KMS-11 (cell line): Measurements from ENCODE around the gene ODAD3.

ENCODE experiments used
- H2AFZ ChIP-seq: fragments of 200-600 bp; sonication (generic); 2 replicates; pipeline ENCODE4 v1.6.1; 2016; ENCODE audit warnings: antibody characterized with exemption, mixed run types, low read depth
- H3K27ac ChIP-seq: fragments of 200-600 bp; sonication (generic); 2 replicates; pipeline ENCODE4 v1.6.1; 2016; ENCODE audit warnings: mild to moderate bottlenecking, mixed run types
- H3K27me3 ChIP-seq: fragments of 200-600 bp; sonication (generic); 2 replicates; pipeline ENCODE4 v1.6.1; 2017; ENCODE audit warnings: mild to moderate bottlenecking, low read depth, mixed run types, moderate library complexity; ENCODE audit not compliant: insufficient read depth
- H3K36me3 ChIP-seq: fragments of 200-600 bp; sonication (generic); 2 replicates; pipeline ENCODE4 v1.6.1; 2017; ENCODE audit warnings: mild to moderate bottlenecking, mixed run types; ENCODE audit not compliant: insufficient read depth
- H3K4me1 ChIP-seq: fragments of 200-600 bp; sonication (generic); 2 replicates; pipeline ENCODE4 v1.6.1; 2016; ENCODE audit warnings: mild to moderate bottlenecking, low read depth, mixed run types; ENCODE audit not compliant: poor library complexity, severe bottlenecking
- H3K4me2 ChIP-seq: fragments of 200-600 bp; sonication (generic); 2 replicates; pipeline ENCODE4 v1.7.0; 2016; ENCODE audit warnings: mild to moderate bottlenecking, mixed run types
- H3K4me3 ChIP-seq: fragments of 200-600 bp; sonication (generic); IDR thresholded peaks from 2 replicates; pipeline ENCODE4 v1.6.1; 2017; ENCODE audit warnings: low read depth, low read length, mixed read lengths; ENCODE audit not compliant: insufficient read depth
- H3K79me2 ChIP-seq: fragments of 200-600 bp; sonication (generic); 2 replicates; pipeline ENCODE4 v1.6.1; 2016; ENCODE audit warnings: low read depth, mixed run types; ENCODE audit not compliant: insufficient read depth
- H3K9ac ChIP-seq: fragments of 200-600 bp; sonication (generic); 2 replicates; pipeline ENCODE4 v1.6.1; 2016; ENCODE audit warnings: mild to moderate bottlenecking, mixed run types
- H4K20me1 ChIP-seq: fragments of 200-600 bp; sonication (generic); 2 replicates; pipeline ENCODE4 v1.6.1; 2016; ENCODE audit warnings: mild to moderate bottlenecking, mixed run types; ENCODE audit not compliant: insufficient read depth
- CTCF ChIP-seq: fragments of 200-600 bp; sonication (generic); conservative IDR thresholded peaks from 2 replicates; pipeline ENCODE4 v1.6.1; 2017; ENCODE audit warnings: low read depth, mild to moderate bottlenecking, antibody characterized with exemption, low read length, moderate library complexity, mixed read lengths

The ODAD3 gene

DNA sequence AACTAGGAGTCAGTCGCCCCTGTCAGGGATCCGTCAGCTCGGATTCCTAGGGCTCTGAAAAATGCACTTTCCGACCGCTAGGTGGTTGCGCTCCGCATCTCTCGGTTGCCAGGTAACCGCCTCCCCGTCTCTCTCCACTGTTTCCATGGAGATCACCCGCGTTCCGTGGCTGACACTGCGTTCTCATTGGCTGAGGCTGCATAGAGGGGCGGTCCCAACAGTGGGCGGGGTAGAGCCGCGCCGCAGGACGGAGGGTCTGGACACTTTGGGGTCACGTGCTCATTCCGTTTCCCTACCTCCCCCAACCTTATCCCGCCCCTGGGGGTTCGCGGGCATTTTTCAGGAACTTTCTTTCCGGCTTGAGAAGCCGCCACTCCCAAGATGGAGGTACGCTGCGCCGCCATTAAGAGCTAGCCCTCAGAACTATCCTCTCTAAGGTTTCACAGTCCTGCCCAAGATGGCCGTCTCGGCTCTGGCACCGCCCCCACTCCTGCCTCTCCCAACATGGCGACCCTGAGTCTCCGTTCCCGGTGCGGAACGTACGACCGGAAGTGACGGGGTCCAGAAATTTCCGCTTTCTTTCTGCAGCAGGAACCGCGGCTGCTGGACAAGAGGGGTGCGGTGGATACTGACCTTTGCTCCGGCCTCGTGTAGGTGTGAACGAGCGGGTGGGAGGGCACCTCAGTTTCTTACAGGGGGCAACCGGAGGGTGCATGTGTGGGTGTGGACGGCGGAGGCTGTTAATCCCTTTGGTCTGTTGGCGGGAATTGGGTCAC is at the start of gene ODAD3, which contains the start of gene PRKCSH:
Gene ODAD3, minus strand, starts transcription at position 65 of the 776 bp plus-strand sequence. CDS start 105 bp downstream, outside the sequence.
Gene PRKCSH, plus strand, starts transcription at position 579 of the 776 bp plus-strand sequence. CDS start 483 bp downstream, outside the sequence.
- H3K4me2 ChIP-seq: peak within 1 kb of the TSS; percentile 93
- no peaks in the 10 kb centered on the region for H4K20me1 ChIP-seq
- no peaks in the 10 kb centered on the region; the same call in 1 of the 2 replicates for H3K36me3 ChIP-seq
- peaks cover 19% of the 10 kb centered on the region for H3K4me1 ChIP-seq
- H3K27me3 ChIP-seq: no peaks in the 10 kb centered on the region
- no peak within 1 kb of the TSS for H3K4me3 ChIP-seq
- H3K79me2 ChIP-seq: peaks cover 13% of the 10 kb centered on the region
- H2AFZ ChIP-seq: peak within 1 kb of the TSS; percentile 97
- peak within 1 kb of the TSS; percentile 76 for H3K9ac ChIP-seq
- peak; percentile 86 for TF ChIP-seq CTCF
- peak within 1 kb of the TSS; percentile 51 for H3K27ac ChIP-seq

- H3K4me3 ChIP-seq: no peak overlapping the region
- H3K36me3 ChIP-seq: no peaks in the 10 kb centered on the region
- no peaks in the 10 kb centered on the region for H3K79me2 ChIP-seq
- peaks cover 4% of the 10 kb centered on the region for H3K4me1 ChIP-seq
- no peaks in the 10 kb centered on the region for H3K27me3 ChIP-seq
- H3K4me2 ChIP-seq: no peak overlapping the region; the same call in 1 of the 2 replicates
- no peak overlapping the region for H2AFZ ChIP-seq
- no peak overlapping the region for H3K27ac ChIP-seq
- H4K20me1 ChIP-seq: no peaks in the 10 kb centered on the region
- TF ChIP-seq CTCF: no peak
- no peak overlapping the region for H3K9ac ChIP-seq
Observed at GRCh38 chr19:11483366-11484111, 48.6 kb upstream of the ODAD3 start.

DNA sequence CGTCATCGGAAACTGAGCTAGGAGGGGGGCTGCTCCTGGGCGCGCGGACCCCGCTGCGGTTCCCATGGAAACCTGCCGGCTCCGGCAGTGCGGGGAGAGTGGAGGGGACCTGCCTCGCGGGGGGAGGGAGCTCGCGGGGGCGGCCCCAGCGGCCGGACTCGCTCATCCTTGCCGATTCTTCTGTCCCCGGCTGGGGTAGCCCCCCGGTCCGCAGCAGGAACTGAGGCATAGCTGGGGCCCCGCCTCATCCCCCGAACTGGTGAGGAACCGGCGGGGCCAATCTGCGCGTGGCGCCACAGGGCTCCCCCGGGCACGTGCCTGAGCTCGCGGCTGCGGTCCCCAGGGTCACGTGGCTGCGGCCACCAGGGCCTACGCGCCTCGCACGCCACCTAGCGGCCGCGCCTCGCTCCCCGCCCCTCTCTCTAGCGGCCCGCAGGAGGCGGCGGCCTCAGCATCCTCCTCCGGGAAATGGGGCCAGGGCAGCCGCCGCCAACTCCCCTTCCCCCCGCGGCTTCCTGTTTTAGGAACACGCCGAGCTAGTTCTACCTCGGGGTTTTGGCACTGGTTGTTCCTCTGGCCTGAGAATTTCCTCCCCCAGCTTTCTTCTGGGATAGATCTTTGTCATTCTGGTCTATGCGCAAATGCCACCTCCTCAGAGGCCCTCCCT is 47.6 kb upstream of the ODAD3 start:
- Histone ChIP-seq H3K4me3 (no peak overlapping the region), H4K20me1 (no peaks in the 10 kb centered on the region), H3K4me2 (peak overlapping the region; percentile 33), H3K36me3 (no peaks in the 10 kb centered on the region), H3K27me3 (no peaks in the 10 kb centered on the region), H3K27ac (no peak overlapping the region), H3K4me1 (peaks cover 4% of the 10 kb centered on the region), H2AFZ (0 out of 2 replicates have a peak overlapping the region, but pooled peaks have one; percentile 26), H3K9ac (peak overlapping the region; percentile 35; the same call in 1 of the 2 replicates), H3K79me2 (no peaks in the 10 kb centered on the region)
- peak; percentile 54 for TF ChIP-seq CTCF
